ENCODE measurements around the gene INVS.

GRCh38 chr9:100052375-100052774 lies 46.7 kb upstream of the INVS start:
- TF ChIP-seq, protein P1, sequence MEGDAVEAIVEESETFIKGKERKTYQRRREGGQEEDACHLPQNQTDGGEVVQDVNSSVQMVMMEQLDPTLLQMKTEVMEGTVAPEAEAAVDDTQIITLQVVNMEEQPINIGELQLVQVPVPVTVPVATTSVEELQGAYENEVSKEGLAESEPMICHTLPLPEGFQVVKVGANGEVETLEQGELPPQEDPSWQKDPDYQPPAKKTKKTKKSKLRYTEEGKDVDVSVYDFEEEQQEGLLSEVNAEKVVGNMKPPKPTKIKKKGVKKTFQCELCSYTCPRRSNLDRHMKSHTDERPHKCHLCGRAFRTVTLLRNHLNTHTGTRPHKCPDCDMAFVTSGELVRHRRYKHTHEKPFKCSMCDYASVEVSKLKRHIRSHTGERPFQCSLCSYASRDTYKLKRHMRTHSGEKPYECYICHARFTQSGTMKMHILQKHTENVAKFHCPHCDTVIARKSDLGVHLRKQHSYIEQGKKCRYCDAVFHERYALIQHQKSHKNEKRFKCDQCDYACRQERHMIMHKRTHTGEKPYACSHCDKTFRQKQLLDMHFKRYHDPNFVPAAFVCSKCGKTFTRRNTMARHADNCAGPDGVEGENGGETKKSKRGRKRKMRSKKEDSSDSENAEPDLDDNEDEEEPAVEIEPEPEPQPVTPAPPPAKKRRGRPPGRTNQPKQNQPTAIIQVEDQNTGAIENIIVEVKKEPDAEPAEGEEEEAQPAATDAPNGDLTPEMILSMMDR (IDR thresholded peaks at IDR 0.05; ENCODE audit: borderline replicate concordance, extremely low read depth, low read length, poor library complexity, severe bottlenecking): no peak
- no peak for TF ChIP-seq EZH2 (IDR thresholded peaks at IDR 0.05; ENCODE audit: borderline replicate concordance, low read depth, low read length, severe bottlenecking)
